HepG2 (cell line): ENCODE measurements around the gene GPR119. TPM values are rescaled to one million over a fixed set of nuclear protein-coding genes. Genes with fewer than 3 reads are reported as not detected.

ENCODE experiments used
- ELF1 ChIP-seq: sonication (generic); formaldehyde crosslinking; IDR thresholded peaks from 2 replicates; pipeline ENCODE4 v1.4.0; 2020; ENCODE audit warnings: missing genetic modification reagents
- GABPA ChIP-seq, 2 experiments: IDR thresholded peaks; 2 replicates each; pipeline ENCODE4 v1.6.1; 2011 to 2016; ENCODE audit warnings: low read depth in 2 of 2, low read length in 1 of 2, missing biosample characterization in 1 of 2, missing genetic modification characterization in 1 of 2
- GABPB1 ChIP-seq: IDR thresholded peaks from 2 replicates; pipeline ENCODE4 v1.6.1; 2016; ENCODE audit warnings: mild to moderate bottlenecking, missing genetic modification reagents, moderate library complexity, missing compliant biosample characterization
- KAT8 ChIP-seq: IDR thresholded peaks from 2 replicates; pipeline ENCODE4 v1.6.1; 2016; ENCODE audit warnings: missing genetic modification reagents, missing compliant biosample characterization
- MAFK ChIP-seq, 2 experiments: IDR thresholded peaks in 1 of 2; conservative IDR thresholded peaks in 1 of 2; 2 replicates each; pipeline ENCODE4 v1.6.1; 2011; ENCODE audit warnings: improper control_type of control experiment in 2 of 2, low read length in 2 of 2
- POLR2A ChIP-seq, 2 experiments: IDR thresholded peaks; 2 replicates each; pipeline ENCODE4 v1.6.1; 2011; ENCODE audit warnings: low read depth in 2 of 2, low read length in 2 of 2, mild to moderate bottlenecking in 1 of 2, moderate library complexity in 1 of 2; ENCODE audit not compliant: insufficient read depth in 1 of 2
- RBFOX2 ChIP-seq: fragments of 200-400 bp; formaldehyde crosslinking; IDR thresholded peaks from 2 replicates; pipeline ENCODE4 v1.6.1; 2017; ENCODE audit warnings: low read depth, mild to moderate bottlenecking, low read length
- RXRA ChIP-seq: sonication (generic); formaldehyde crosslinking; IDR thresholded peaks from 2 replicates; pipeline ENCODE4 v1.5.1; 2020; ENCODE audit warnings: missing genetic modification reagents
- TAF1 ChIP-seq: sonication (generic); formaldehyde crosslinking; IDR thresholded peaks from 2 replicates; pipeline ENCODE4 v1.4.0; 2020; ENCODE audit warnings: missing genetic modification reagents
- ZBTB37 ChIP-seq: sonication (generic); formaldehyde crosslinking; IDR thresholded peaks from 2 replicates; pipeline ENCODE4 v1.4.0; 2020; ENCODE audit warnings: mild to moderate bottlenecking, missing genetic modification reagents
- ZHX2 ChIP-seq, 2 experiments: sonication (generic) in 1 of 2; formaldehyde crosslinking in 1 of 2; IDR thresholded peaks; 2 replicates each; pipeline versions ENCODE4 v1.6.1 to v1.9.0; 2014 to 2022; ENCODE audit warnings: antibody characterized with exemption in 1 of 2, borderline replicate concordance in 1 of 2, inconsistent platforms in 1 of 2, low read depth in 1 of 2, missing genetic modification reagents in 1 of 2
- ZNF407 ChIP-seq: sonication (generic); formaldehyde crosslinking; IDR thresholded peaks from one replicate; pipeline ENCODE4 v1.5.1; 2020; ENCODE audit warnings: mild to moderate bottlenecking, missing genetic modification reagents; ENCODE audit errors: not compliant biosample characterization
- polyA plus RNA-seq, 8 experiments: library from polyadenylated mRNA; depleted of rRNA in 3 of 8; stranded (reverse) in 7 of 8; unstranded in 1 of 8; fragments of >200 nt; fragmentation: Illumina TruSeq in 4 of 8; extraction: Trizol in 4 of 8; gene quantifications; 2 replicates each; pipeline versions ENCODE4 v1.2.1 to v1.2.3, GENCODE V29; 2011 to 2016; ENCODE audit warnings: low read depth in 4 of 8, missing spikeins in 1 of 8, mixed read lengths in 1 of 8; ENCODE audit not compliant: insufficient read depth in 1 of 8
- total RNA-seq, 5 experiments: library from RNA; depleted of rRNA; stranded (reverse); fragments of >200 nt; fragmentation: Illumina TruSeq; extraction: Trizol; gene quantifications; 2 replicates each; pipeline ENCODE4 v1.2.3, GENCODE V29; 2016; ENCODE audit warnings: low read depth in 1 of 5

Gene GPR119
- total and polyA plus RNA-seq, 2 of the 13 experiments (the other 11 are each of a cell fraction or from before 2014, with no cell fraction given): 2.6 to 5.5 TPM

GRCh38 chrX:130401415-130402207 is 16.1 kb upstream of the GPR119 start, which contains the start of gene RBMX2 (continued):
- TF ChIP-seq ZHX2 (IDR thresholded peaks at IDR 0.05; ENCODE audit: low read depth) (no peak), ZHX2 (CRISPR knock-in tag; IDR thresholded peaks at IDR 0.05; ENCODE audit: borderline replicate concordance) (no peak), RXRA (CRISPR knock-in tag) (0 out of 2 replicates have a peak, but pooled peaks have one; percentile 25), MAFK (conservative IDR thresholded peaks at IDR 0.05 in 1 of 2, IDR thresholded peaks at IDR 0.05 in 1 of 2; ENCODE audit: low read length in 2 of 2) (0 out of 4 replicates have a peak, but pooled peaks of 1 of the 2 experiments have one; percentile 2), GABPA (IDR thresholded peaks at IDR 0.05; ENCODE audit: low read depth, low read length) (peak; percentile 64), GABPA (CRISPR knock-in tag; IDR thresholded peaks at IDR 0.05; ENCODE audit: low read depth) (peak; percentile 81), ZNF407 (no peak), RBFOX2 (peak; percentile 86), GABPB1 (CRISPR knock-in tag) (peak; percentile 94), KAT8 (CRISPR knock-in tag) (peak; percentile 88), TAF1 (CRISPR knock-in tag) (peak; percentile 59), POLR2A (IDR thresholded peaks at IDR 0.05; ENCODE audit: insufficient read depth in 1 of 2, low read depth in 2 of 2, low read length in 2 of 2) (peak; percentile 72 to 75), ZBTB37 (CRISPR knock-in tag) (no peak), ELF1 (peak; percentile 55; the same call in 1 of the 2 replicates)
